Stimulated activated CD4-positive, alpha-beta T cell treated with anti-CD3 and anti-CD28 coated beads, TNF-alpha, amount 100 ng/mL, for 4 hours (primary cell): ENCODE data around the gene PSMC3.

ENCODE experiments used
- DNase-seq, 3 experiments: peaks; one replicate each; pipeline ENCODE4 v3.0.0-alpha.2; 2020; ENCODE audit warnings: low read depth in 3 of 3

Gene PSMC3

DNA sequence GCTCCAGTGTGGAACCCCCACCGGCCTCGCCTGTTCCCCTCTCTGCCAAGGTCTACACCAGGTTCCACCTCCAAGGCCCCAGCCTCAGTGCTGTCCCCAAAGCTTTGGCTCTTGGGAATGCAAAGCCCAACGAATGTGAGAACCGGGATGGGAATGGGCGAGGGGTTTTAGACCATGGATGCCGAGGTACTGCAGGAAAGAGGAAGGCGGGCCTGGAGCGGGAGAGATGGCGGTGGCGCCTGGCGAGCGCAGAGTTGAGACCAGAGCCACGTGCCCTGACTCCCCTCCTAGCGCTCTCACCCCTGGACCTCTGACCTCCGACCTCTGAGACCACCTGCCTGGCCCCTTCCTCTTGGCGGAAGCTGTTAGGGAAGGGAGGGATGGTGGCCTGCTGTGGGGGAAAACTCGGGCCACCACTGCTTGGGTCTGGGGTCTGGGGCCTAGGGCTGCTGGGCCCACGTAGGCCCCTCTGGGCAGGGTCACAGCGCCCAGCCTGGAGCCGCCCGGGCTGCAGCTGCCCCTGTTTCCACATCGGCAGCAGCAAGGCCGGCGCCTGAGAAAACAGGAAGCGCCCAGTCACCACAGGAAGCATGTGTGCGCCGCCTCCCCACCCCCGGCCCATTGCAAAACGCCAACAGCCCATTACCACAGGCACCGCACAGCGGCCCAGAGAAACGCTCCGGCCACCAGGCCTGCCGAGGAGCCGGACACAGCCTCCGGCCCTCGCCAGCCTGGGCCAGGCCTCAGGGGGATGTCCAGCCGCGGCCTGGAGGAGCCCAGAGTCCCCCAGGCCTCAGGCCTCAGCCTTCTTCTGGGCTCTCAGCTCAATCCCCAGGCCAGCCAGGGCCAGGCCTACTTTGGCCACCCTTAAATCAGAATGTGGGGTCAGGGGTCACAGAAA, 31.7 kb downstream of the PSMC3 start:
- peak in 2 of 3 experiments; percentile 27 to 37 for DNase-seq

DNA sequence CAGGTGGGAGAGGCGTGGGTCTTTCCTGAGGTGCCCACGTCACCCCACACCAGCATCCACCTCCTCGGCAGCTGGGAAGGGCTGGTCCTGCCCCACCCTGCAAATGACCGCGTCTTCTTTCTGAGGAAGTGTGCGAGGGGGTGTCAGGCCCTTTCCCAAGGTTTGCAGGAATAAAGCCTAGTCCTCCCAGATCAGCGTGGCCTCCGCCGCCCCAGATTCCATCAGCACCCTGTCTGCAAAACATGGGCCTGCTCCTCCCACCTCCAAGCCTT, 32.3 kb downstream of the PSMC3 start:
- no peak for DNase-seq

GRCh38 chr11:47393163-47394049, 32.8 kb downstream of the PSMC3 start:
- no peak for DNase-seq

- no peak for DNase-seq
Observed at GRCh38 chr11:47392546-47393162, 33.6 kb downstream of the PSMC3 start.

GRCh38 chr11:47391711-47392432, 34.4 kb downstream of the PSMC3 start:
- no peak for DNase-seq

GRCh38 chr11:47391077-47391583, 35.1 kb downstream of the PSMC3 start:
- no peak for DNase-seq

DNA sequence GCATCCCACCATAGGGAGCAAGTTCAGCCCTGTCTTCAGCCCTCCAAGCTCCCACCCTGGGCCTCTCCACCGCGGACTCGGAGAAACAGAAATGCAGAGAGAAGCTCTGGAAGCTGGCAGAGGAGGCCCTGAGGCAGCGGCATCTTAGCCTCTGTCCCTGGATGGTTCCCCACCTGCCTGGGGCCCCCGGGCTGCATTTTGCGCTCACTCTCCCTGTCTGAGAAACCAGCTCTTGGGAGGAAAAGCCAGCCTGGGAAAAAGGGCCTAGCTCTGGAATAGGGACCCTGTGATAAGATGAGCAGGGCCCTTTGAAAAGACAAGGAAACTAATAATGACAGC, 35.8 kb downstream of the PSMC3 start:
- no peak for DNase-seq

GRCh38 chr11:47389577-47390421, 36.4 kb downstream of the PSMC3 start:
- DNase-seq: no peak

DNA sequence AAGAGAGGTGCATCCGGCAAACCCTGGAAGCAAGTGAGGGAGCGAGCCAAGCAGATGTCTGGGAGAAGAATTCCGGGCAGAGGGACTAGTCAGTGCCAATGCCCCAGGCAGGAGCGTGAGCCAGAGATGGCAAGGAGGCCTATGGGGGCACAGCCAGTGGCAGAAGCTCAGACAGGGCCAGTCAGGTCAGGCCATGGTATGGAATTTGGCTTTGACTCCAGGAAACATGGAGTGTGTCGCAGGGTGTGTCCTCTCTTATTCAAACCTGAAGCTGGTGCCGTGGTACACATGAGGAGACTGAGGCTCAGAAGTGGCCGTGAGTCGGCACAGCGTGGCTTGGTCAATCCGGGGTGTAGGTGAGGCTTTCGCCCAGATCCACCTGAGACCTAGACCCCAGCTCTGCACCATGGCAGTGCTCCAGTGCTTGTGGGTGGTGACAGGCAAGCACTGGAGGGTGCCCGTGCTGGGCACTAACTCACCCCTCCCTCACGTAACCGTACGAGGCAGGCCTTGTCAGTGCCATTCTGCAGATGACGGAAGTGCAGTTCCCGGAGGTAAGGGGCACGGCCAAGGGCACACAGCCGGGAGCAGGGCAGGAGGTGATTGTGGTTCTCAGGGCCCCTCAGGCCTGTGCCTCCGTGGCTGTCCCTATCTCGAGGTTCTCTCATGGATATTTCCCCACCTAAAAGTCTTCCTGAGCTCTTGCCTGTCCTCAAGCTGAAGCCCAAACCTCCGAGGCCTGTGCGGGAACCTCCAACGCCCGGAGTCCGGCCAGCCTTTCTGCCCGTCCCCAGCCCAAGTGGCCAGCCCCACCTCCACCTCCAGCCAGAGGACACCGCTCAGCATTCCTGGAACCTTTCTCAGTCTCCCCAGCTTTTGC, 37.3 kb downstream of the PSMC3 start:
- DNase-seq: no peak

- no peak for DNase-seq
Observed at GRCh38 chr11:47387944-47388696, 38.1 kb downstream of the PSMC3 start.

GRCh38 chr11:47384498-47384897, 41.7 kb downstream of the PSMC3 start:
- no peak for DNase-seq

DNA sequence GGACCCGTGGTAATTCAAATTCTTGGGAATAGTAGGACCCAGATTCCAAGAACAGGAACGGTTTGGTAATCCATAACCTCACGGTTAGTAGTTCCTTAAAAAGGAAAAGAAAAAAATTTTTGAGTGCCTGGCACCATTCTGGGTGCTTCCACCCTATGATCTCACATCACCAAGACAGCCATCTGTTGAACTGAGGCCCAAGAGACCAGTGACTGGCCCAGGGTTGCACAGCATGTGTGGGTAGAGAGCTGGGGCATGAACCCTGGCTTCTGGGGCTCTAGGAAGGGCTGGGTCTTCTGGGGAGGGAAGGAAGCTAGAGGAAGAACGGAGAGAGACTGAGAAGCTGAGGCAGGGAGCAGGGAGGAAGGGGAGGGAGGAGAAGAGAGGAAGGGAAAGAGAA, 43.2 kb downstream of the PSMC3 start:
- DNase-seq: no peak

DNA sequence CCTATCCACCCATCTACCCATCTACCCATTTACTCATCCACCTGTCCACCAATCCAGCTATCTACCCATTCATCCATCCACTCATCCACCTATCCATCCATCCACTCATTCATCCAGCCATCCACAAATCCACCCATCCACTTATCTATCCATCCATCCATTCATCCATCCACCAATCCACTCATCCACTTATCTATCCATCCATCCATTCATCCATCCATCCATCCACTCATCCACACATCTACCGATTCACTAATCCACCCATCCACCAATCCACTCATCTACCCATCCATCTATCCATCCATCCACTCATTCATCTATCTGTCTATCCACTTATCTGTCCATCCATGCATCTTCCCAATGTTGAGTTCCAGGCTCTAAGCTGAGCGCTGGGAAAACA, 46.2 kb downstream of the PSMC3 start:
- DNase-seq: no peak

DNA sequence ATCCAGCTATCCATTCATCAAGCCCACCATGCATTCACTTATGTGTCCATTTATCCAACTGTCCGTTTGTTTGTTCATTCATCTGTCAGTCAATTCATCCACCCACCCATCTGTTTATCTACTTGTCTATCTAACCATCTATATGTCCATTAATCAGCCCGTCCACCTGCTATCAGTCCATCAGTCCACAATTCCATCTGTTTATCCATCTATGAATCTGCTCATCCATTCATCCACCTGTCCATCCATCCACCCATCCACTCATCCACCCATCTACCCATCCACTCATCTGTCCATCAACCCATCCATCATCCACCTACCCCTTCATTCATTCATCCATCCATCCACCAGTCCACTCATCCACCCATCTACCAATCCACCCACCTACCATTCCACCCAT, 46.9 kb downstream of the PSMC3 start:
- DNase-seq: no peak

GRCh38 chr11:47378836-47379170, 47.4 kb downstream of the PSMC3 start:
- no peak for DNase-seq

DNA sequence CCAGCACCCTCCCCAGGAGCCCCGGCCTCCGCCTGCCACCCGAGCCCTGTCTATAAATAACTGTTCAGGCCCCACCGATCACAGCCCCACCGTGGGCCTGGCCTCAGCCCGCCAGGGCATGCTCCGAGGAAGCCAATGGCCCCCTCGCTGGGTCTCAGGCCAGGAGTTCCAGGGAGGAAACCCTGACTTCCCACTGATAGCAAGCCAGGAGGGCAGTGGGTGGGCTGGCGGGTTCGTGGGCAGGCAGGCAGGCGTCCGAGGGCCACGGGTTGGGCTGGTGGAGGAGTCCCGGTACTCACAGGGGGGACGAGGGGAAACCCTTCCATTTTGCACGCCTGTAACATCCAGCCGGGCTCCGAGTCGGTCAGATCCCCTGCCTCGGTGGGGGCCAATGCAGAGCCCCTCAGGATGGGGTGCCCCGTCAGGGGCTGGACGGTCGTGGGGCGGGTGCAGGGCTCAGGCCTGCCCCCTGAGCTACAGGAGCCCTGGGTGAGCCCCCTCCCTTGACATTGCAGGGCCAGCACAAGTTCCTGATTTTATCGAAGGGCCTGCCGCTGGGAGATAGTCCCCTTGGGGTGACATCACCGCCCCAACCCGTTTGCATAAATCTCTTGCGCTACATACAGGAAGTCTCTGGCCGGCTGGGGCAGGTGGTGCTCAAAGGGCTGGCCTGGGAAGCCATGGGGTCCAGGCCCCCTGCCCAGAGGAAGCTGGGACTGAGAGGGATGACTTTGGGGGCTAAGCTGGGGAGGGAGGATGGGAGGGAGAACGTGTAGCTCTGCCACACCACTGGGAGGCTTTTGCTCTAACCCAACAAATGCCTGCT, 48.0 kb downstream of the PSMC3 start, which contains the start of gene SPI1:
SPI1 (minus strand) TSS at position 538 of the 826 bp plus-strand sequence; CDS start at position 344, 194 bp downstream.
- no peak for DNase-seq

DNA sequence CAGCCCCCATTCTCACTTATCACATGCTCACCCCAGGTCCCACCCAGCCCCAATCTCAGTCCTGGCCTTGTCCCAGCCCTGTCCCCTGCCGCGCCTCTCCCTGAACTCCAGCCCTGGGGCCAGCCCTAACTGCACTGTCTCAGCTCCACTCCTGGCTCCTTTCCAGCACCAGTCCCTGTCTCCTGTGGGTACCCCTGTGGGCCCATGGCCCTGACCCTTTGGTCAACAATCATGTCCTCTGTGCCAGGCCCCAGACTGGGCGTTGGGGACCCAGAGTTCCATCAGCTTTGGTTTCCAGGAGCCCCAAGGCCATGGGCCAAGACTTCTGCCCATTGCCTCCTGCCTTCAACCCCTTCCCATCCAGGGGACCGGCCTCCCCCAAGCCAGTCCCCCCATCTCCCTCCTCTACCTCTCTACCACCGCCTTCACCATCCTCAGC, 48.6 kb downstream of the PSMC3 start:
- DNase-seq: no peak
